Fibroblast of lung (primary cell): ENCODE measurements around the gene GRIN1. TPM values are rescaled to one million over a fixed set of nuclear protein-coding genes. Genes with fewer than 3 reads are reported as not detected.
A peak's percentile ranks its signal among the peaks of the same experiment; 100 is the strongest.

Experiments used
- DNase-seq, 2 donors: peaks; one replicate each; pipeline versions ENCODE4 v3.0.0 to v3.0.0-alpha.2; 2010; ENCODE audit warnings: low read depth in 2 of 2
- H2AFZ ChIP-seq: 2 replicates; pipeline ENCODE4 v1.5.1; 2012; ENCODE audit warnings: low read length, control low read depth, inconsistent platforms
- H3K27ac ChIP-seq: 2 replicates; pipeline ENCODE4 v1.5.1; 2011; ENCODE audit warnings: low read length, control low read depth; ENCODE audit not compliant: insufficient read depth
- H3K27me3 ChIP-seq: 2 replicates; pipeline ENCODE4 v1.5.1; 2011; ENCODE audit warnings: mild to moderate bottlenecking, low read length; ENCODE audit not compliant: control insufficient read depth, insufficient read depth
- H3K36me3 ChIP-seq: 2 replicates; pipeline ENCODE4 v1.5.1; 2011; ENCODE audit warnings: low read length; ENCODE audit not compliant: control insufficient read depth, insufficient read depth
- H3K4me1 ChIP-seq: 2 replicates; pipeline ENCODE4 v1.5.1; 2011; ENCODE audit warnings: low read length; ENCODE audit not compliant: control insufficient read depth, insufficient read depth; ENCODE audit errors: extremely low read depth
- H3K4me2 ChIP-seq: 2 replicates; pipeline ENCODE4 v1.5.1; 2011; ENCODE audit warnings: low read length, control low read depth; ENCODE audit not compliant: insufficient read depth; ENCODE audit errors: extremely low read depth
- H3K4me3 ChIP-seq, 4 experiments: fragments of 200-600 bp in 1 of 4; sonication (generic) in 1 of 4; replicated peaks in 1 of 4; 2 replicates each; pipeline ENCODE4 v1.5.1; 2011 to 2016; ENCODE audit warnings: low read length in 4 of 4, low read depth in 3 of 4, mild to moderate bottlenecking in 3 of 4, control low read depth in 2 of 4, inconsistent platforms in 1 of 4, mixed read lengths in 1 of 4; ENCODE audit not compliant: insufficient read depth in 1 of 4; ENCODE audit errors: control extremely low read depth in 1 of 4
- H3K79me2 ChIP-seq: 2 replicates; pipeline ENCODE4 v1.5.1; 2012; ENCODE audit warnings: mild to moderate bottlenecking, low read length, inconsistent platforms; ENCODE audit not compliant: control insufficient read depth, insufficient read depth
- H3K9ac ChIP-seq: 2 replicates; pipeline ENCODE4 v1.5.1; 2011; ENCODE audit warnings: mild to moderate bottlenecking, low read length, control low read depth; ENCODE audit not compliant: insufficient read depth
- H3K9me3 ChIP-seq: 2 replicates; pipeline ENCODE4 v1.5.1; 2012; ENCODE audit warnings: low read depth, low read length; ENCODE audit not compliant: control insufficient read depth, insufficient read depth
- H4K20me1 ChIP-seq: 2 replicates; pipeline ENCODE4 v1.5.1; 2011; ENCODE audit warnings: low read length; ENCODE audit not compliant: control insufficient read depth, insufficient read depth; ENCODE audit errors: extremely low read depth
- EZH2 ChIP-seq: IDR thresholded peaks from 2 replicates; pipeline ENCODE4 v1.5.1; 2012; ENCODE audit warnings: low read length, control low read depth, mild to moderate bottlenecking; ENCODE audit errors: missing control alignments
- polyA plus RNA-seq, 2 donors: library from polyadenylated mRNA; depleted of rRNA in 1 of 2; stranded (reverse) in 1 of 2; unstranded in 1 of 2; fragments of >200 nt; gene quantifications; 2 replicates each; pipeline ENCODE4 v1.2.1, GENCODE V29; 2011 to 2012; ENCODE audit warnings: missing spikeins in 1 of 2
- total RNA-seq: library from RNA; depleted of rRNA; stranded (reverse); fragments of >200 nt; gene quantifications from 2 replicates; pipeline ENCODE4 v1.2.1, GENCODE V29; 2014
- TF ChIP-seq, protein P1 (sequence below), 2 donors: IDR thresholded peaks in 1 of 2; conservative IDR thresholded peaks in 1 of 2; 1 replicate in 1 of 2; 2 replicates in 1 of 2; pipeline ENCODE4 v1.5.1; 2011 to 2012; ENCODE audit warnings: low read length in 2 of 2, control low read depth in 1 of 2, inconsistent platforms in 1 of 2, low read depth in 1 of 2, mild to moderate bottlenecking in 1 of 2

GRIN1 gene
- total and polyA plus RNA-seq, 2 donors (not counting 1 experiment from before 2014, with no cell fraction given), result under 0.01 to 0.08 TPM

DNA sequence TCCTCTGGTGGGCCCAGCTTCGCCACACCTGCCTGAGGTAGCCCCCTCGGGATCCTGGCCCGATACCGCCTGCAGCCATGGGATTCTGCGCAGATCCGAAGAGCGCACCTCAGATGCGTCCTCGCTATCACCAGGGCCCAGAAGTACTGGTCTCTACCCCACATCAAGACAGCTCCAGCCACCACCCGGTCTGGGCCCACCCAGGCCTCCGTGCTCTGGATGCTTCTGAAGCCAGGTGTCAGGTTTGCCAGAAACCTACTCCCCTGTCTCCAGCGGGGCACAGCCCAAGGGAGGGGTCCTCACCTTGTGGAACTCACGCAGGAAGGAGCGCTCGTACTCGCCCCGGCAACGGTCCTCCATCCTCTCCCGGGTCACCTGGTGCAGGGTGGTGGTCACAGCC is 47.0 kb downstream of the GRIN1 start:
- TF ChIP-seq EZH2, result no peak
- TF ChIP-seq, protein P1, sequence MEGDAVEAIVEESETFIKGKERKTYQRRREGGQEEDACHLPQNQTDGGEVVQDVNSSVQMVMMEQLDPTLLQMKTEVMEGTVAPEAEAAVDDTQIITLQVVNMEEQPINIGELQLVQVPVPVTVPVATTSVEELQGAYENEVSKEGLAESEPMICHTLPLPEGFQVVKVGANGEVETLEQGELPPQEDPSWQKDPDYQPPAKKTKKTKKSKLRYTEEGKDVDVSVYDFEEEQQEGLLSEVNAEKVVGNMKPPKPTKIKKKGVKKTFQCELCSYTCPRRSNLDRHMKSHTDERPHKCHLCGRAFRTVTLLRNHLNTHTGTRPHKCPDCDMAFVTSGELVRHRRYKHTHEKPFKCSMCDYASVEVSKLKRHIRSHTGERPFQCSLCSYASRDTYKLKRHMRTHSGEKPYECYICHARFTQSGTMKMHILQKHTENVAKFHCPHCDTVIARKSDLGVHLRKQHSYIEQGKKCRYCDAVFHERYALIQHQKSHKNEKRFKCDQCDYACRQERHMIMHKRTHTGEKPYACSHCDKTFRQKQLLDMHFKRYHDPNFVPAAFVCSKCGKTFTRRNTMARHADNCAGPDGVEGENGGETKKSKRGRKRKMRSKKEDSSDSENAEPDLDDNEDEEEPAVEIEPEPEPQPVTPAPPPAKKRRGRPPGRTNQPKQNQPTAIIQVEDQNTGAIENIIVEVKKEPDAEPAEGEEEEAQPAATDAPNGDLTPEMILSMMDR (conservative IDR thresholded peaks at IDR 0.05 in 1 of 2, IDR thresholded peaks at IDR 0.05 in 1 of 2; ENCODE audit: low read depth in 1 of 2, low read length in 2 of 2), result no peak
- no peaks in the 10 kb centered on the region for H4K20me1 ChIP-seq
- H2AFZ ChIP-seq, result no peak overlapping the region

DNA sequence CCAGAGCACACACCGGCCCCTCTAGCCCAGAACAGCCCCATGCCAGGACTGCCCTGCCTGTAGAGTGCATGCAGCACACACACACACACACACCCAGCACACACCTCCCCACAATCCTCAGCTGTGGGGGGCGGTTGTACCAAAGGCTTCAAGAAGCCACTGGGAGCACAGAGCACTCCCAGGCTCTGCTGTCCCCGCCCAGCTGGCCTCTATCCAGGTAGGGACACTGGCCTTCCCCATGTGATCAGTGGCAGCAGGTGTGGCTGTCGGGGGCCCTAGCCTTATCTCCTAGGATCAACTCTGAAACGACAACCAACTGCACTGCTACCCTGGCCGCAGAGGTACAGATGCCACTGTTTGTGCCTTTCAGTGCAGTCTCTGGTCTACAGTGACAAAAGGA is 47.4 kb downstream of the GRIN1 start:
- Histone ChIP-seq H3K4me3 (peak overlapping the region in 1 of 4 experiments; percentile 97), H3K79me2 (peaks cover 36% of the 10 kb centered on the region), H4K20me1 (no peaks in the 10 kb centered on the region), H3K36me3 (peaks cover 34% of the 10 kb centered on the region), H3K4me1 (peaks cover 19% of the 10 kb centered on the region), H3K9me3 (no peaks in the 10 kb centered on the region), H3K27me3 (no peaks in the 10 kb centered on the region), H3K27ac (no peak overlapping the region), H3K9ac (no peak overlapping the region), H3K4me2 (no peak overlapping the region), H2AFZ (no peak overlapping the region)
- no peak for DNase-seq
- no peak for TF ChIP-seq EZH2
- TF ChIP-seq, protein P1 (conservative IDR thresholded peaks at IDR 0.05 in 1 of 2, IDR thresholded peaks at IDR 0.05 in 1 of 2; ENCODE audit: low read depth in 1 of 2, low read length in 2 of 2), result no peak

More for the DNA sequence above, 47.0 kb downstream of the GRIN1 start:
- no peak overlapping the region for H3K4me3 ChIP-seq
- no peaks in the 10 kb centered on the region for H3K27me3 ChIP-seq
- H3K36me3 ChIP-seq, result peaks cover 34% of the 10 kb centered on the region
- H3K4me1 ChIP-seq, result peaks cover 19% of the 10 kb centered on the region
- no peaks in the 10 kb centered on the region for H3K9me3 ChIP-seq
- peaks cover 31% of the 10 kb centered on the region for H3K79me2 ChIP-seq
- no peak overlapping the region for H3K27ac ChIP-seq
- DNase-seq, result no peak
- no peak overlapping the region for H3K4me2 ChIP-seq
- H3K9ac ChIP-seq, result no peak overlapping the region

DNA sequence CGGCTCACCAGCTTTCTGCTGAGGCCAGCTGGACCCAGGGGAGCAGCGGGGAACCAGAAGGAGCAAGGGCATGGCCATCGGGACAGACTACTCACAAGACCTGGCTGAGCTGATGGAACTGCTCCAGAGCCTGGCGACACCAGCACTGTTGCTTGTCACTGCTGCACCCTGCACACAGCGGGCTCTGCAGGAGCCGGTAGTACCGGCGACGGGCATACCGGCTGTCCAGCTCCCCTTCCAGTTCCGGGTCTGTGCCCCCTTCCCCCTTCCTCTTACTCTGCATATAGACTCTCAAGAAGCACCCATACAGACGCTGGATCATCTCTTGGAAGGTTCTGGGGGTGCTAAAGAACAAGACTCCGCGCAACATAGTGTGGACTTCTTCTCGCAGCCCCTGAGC is 48.4 kb downstream of the GRIN1 start:
- Histone ChIP-seq H4K20me1 (no peaks in the 10 kb centered on the region), H3K36me3 (peaks cover 36% of the 10 kb centered on the region), H3K9me3 (no peaks in the 10 kb centered on the region), H3K27me3 (no peaks in the 10 kb centered on the region), H3K79me2 (peaks cover 36% of the 10 kb centered on the region), H3K27ac (no peak overlapping the region), H3K9ac (no peak overlapping the region), H3K4me3 (peak overlapping the region; percentile 77 to 97 (median 96)), H3K4me1 (peaks cover 19% of the 10 kb centered on the region), H3K4me2 (peak overlapping the region; percentile 81), H2AFZ (no peak overlapping the region)
- no peak for TF ChIP-seq EZH2
- TF ChIP-seq, protein P1 (conservative IDR thresholded peaks at IDR 0.05 in 1 of 2, IDR thresholded peaks at IDR 0.05 in 1 of 2; ENCODE audit: low read depth in 1 of 2, low read length in 2 of 2), result no peak
- DNase-seq, result no peak
